Measurements from ENCODE around the gene GFER.
"Not testable (repeated sequence)": the region's sequence is repeated elsewhere in the genome, so short reads cannot be mapped to it uniquely, and the experiment has no call there.

Gene GFER

DNA sequence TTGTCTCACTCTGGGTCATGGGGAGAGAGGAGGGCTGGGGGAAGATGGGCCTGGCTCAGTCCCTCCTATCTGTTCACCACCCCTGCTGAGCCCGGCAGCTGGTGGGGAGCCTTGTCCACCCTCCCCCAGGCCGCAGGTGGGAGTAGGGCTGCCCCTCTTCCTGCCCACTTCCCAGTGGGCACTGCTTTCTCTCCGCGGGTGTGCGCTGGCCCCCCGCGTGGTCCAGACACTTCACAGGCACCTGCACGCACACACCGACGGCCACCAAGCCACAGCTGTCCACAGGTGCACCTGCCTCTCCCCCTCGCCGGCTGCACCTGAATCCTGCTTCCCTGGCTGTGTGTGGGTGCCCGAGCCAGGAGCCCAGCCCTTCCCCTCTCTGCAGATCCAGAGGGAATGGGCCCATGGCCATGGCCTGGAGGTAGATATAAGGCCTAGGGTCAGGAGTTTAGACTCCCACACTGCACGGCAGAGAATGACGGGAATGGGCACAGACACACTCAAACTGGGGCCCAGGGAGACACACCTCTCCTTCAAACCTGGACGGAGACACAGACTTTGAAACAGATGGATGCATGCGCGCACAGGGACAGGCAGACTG, 44.7 kb downstream of the GFER start:
- peak; percentile 53 for DNase-seq

DNA sequence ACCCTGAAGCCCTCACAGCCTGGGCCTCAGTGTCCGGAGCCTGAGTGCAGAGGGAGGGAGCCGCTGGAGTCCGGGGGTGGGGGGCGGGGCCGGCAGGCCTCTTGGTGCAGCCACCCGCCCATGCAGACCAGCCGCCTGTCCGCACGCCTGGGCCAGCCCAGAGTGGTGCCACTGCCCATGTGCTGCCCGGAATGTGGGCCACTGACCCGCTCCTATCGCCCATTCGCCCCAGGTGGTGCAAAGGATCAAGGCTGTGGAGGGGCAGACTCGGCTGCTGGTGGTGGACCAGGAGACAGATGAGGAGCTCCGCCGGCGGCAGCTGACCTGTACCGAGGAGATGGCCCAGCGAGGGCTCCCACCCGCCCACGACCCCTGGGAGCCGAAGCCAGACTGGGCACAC, 45.4 kb downstream of the GFER start:
- no peak for DNase-seq

DNA sequence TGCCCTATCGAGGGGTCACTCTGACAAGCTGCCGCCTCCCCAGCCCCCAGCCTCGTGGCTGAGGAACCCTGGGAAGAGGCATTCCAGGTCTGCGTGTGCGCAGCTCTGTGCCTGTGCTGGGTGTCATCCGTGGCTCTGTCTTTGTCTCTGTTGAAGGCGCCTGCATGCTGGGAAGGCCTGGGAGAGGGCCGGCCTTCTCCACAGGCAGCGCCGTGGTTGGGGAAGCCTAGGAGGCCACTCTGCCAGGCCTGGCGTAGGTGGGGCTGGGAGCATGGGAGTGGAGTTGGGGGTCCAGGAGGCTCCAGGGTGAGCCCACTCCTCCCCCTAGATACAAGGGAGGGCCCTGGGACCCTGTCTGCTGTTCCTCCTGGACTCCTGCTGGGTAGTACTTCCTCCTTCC, 46.0 kb downstream of the GFER start:
- no peak for DNase-seq

DNA sequence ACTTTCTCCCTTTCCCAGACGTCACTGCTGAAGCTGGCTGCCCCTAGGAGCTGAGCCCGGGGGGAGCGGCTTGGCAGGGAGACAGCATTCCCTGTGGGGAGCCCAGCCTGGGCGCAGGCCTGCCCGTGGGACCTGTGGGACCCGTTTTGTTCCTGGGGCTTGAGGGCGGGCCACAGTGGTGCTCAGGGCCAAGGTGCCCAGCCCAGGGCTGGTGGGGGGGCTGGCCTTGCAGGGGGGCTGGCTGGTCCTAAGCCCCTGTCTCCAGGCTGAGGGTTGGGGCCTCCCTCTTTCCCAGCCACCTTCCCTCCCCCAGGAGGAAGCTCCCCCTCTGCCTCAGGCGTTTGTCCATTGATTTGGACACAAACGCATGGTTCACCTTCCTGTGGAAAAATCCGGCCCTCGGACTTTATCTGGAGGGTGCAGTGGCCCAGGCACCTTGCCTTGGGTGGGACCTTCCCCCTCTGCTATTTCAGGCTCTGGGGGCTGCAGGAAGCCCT, 47.1 kb downstream of the GFER start:
- no peak for DNase-seq

DNA sequence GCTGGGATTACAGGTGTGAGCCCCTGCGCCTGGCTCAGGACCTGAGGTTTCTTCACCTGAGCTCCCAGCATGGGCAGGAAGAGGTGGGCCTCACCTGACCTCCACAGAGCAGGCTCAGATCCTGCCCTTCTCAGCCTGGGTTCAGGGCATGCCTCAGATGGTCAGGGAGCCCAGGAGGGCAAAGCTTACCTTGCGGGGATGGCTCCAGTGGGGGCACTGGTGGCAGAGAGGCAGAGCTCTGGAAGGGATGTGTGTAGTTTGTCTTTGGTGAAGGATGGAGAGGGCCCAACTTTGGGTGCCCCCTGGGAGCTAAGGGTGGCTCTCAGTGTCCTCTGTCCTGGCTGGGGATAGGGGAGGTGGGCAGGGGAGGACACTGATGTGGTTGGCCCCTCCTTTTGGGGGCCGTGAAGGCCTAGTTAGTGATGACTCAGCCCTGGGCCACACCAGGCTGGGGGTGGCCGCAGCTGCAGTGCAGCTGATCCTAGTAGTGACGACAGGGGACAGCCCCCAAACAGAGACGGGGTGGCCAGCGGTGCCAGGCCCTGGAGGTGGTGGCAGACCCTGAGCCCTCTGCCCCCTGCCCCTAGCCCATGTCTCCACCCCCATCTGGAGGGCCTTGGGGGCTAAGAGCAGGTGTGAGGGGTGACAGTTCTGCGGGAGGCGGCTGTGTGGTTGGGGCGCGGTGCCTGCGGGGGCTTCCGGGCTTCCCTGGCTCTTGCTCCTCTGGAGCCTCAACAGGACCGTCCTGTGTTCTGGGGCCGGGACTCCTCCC, 48.5 kb downstream of the GFER start:
- DNase-seq, result no peak

GRCh38 chr16:2033057-2033908, 49.3 kb downstream of the GFER start:
- DNase-seq, result peak; percentile 33

DNA sequence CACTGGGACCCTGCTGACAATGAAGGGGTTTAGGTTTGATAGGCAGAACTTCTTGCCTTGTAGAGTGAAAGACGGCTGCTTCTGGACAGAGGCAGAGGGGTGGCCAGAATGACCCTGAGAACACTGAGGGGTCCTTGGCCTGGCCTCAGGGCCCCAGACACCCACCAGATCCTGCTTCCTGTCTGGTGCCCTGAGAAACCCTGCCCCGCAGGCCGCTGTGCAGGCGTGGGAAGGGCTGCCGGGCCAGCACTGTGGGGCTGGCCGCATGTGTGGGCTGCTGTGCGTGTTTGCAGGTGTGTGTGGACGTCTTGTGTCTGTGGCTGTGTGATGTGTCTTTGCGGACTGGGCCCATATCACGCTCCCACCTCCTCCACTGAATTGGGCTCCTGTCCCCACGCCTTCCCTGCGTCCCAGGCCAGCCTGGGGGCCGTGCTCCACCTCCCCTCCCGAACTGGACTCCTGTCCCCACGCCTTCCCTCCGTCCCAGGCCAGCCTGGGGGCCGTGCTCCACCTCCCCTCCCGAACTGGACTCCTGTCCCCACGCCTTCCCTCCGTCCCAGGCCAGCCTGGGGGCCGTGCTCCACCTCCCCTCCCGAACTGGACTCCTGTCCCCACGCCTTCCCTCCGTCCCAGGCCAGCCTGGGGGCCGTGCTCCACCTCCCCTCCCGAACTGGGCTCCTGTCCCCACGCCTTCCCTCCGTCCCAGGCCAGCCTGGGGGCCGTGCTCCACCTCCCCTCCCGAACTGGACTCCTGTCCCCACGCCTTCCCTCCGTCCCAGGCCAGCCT, 50.1 kb downstream of the GFER start:
- not testable (repeated sequence) for DNase-seq

GRCh38 chr16:2034696-2035430, 50.9 kb downstream of the GFER start:
- no peak for DNase-seq

GRCh38 chr16:2035431-2036199, 51.6 kb downstream of the GFER start:
- peak; percentile 84 for DNase-seq

DNA sequence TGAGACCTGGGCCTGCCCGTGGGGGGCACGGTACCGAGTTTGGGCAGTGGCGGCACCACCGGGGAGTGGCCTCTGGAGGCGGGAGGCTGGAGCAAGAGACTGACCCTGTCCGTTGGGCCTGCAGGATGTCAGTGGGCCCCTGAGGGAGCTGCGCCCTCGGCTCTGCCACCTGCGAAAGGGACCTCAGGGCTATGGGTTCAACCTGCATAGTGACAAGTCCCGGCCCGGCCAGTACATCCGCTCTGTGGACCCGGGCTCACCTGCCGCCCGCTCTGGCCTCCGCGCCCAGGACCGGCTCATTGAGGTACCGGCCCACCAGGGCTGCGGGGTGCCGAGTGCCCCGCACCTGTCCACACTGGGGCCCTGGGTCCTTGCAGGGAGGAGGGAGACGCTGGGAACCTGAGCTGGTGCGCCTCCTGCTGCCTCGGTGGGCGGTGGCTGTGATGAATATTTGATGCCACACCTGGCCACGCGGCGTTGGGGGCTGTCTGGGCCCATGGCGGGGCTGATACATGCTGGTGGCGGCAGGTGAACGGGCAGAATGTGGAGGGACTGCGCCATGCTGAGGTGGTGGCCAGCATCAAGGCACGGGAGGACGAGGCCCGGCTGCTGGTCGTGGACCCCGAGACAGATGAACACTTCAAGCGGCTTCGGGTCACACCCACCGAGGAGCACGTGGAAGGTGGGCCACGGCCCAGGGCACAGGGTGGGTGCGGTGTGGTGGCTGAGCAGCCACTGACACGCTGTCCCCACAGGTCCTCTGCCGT, 52.4 kb downstream of the GFER start:
- no peak for DNase-seq

- no peak for DNase-seq
Measured at GRCh38 chr16:2037115-2037514, 53.1 kb downstream of the GFER start.

All from NCI-H69 (cell line).